GM19239 (cell line): Measurements from ENCODE around the gene IQGAP1.

Source experiments
- DNase-seq: peaks from one replicate; pipeline ENCODE4 v3.0.0; 2011; ENCODE audit warnings: low spot score; ENCODE audit not compliant: insufficient read length
- FAIRE-seq: peaks from 2 replicates; lab custom pipeline; 2011; peaks lifted over from hg19 to GRCh38; lab: Jason Lieb, UNC

Gene IQGAP1

DNA sequence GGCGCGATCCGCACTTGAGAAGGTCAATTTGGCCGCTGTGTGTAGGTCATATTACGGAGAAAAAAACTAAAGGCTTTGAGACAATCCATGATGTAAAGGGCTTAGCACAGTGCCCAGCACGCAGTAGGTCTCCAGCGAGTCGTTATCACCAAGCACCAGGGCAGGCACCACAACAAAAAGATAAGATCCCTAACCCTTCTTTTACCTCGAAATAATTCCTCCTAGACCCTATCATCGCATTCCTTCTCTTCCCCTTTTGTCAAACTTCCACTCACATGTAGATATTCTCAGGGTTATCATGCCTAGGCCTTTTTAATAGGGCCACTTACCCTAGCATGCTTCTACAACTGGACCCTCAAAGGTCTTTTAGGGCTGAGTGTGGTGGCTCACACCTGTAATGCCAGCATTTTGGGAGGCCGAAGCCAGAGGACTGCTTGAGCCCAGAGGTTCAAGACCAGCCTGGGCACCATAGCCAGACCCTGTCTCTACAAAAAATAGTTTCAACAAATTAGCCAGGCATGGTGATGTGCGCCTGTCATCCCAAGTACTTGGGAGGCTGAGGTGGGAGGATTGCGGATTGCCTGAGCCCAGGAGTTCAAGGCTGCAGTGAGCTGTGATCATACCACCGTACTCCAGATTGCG is 22.5 kb upstream of the IQGAP1 start:
- DNase-seq = no peak
- no peak for FAIRE-seq

DNA sequence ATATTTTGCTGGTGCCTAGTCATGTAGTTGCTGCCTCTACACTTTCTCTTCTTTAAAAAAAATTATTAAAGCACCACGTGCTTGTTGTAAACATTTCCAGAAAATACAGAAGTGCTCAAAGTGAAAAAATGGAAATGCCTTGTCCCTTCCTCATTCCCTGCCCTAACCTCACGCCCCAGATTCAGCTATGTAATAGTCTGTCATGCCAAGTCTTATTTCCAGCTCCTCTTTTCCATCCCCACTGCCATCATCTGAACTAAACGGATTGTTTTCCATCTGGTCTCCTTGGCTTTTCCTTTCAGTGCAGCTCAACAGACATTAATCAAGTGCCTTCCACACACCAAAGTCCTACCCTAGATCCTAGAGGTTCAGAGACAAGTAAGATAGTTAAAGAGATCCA is 20.5 kb upstream of the IQGAP1 start:
- FAIRE-seq = no peak
- no peak for DNase-seq

DNA sequence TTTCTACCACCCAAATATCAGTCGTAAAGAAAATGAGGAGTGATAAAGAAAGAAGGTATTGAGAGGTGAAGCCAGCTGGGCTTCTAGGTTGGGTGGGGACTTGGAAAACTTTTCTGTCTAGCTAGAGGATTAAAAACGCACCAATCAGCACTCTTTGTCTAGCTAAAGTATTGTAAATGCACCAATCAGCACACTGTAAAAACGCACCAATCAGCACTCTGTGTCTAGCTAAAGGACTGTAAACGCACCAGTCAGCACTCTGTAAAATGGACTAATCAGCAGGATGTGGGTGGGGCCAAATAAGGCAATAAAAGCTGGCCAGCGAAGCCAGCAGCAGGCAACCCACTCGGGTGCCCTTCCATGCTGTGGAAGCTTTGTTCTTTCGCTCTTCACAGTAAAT is 13.0 kb upstream of the IQGAP1 start:
- FAIRE-seq = no peak

DNA sequence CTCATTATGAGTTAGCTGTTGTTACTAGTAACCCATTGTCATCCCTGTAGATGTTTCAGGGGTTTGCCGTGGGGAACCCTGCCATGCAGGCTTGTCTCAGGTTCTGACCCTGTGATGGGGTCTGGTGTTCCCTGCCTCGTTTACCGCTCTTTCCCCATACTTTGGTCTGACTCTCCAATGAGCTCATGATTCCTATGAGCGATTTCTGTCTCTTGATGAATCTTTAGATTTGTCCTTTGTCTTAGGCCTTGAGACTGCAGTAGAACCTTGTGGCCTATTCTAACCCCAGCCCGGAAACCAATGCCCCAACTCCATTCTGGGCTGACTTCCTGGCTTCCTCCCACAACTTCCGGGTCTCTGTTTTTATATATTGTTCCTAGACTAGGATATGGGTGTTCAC is 11.3 kb upstream of the IQGAP1 start:
- FAIRE-seq = no peak

More for the DNA sequence above, 13.0 kb upstream of the IQGAP1 start:
- DNase-seq = no peak

DNA sequence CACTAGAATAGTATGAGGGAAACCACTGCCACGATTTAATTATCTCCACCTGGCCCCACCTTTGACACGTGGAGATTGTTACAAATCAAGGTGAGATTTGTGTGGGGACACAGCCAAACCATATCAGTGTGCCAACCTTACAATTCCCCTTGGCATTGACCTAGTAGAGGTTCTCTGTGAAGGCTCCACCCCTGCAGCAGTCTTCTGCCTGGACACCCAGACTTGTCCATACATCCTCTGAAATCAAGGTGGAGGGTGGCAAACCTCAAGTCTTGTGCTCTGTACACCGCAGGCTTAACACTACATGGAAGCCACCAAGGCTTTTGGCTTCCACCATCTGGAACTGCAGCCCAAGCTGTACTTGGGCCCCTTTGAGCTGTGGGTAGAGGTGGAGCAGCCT is 8.8 kb upstream of the IQGAP1 start:
- no peak for FAIRE-seq
- DNase-seq = no peak

More for the DNA sequence above, 11.3 kb upstream of the IQGAP1 start:
- DNase-seq = no peak

DNA sequence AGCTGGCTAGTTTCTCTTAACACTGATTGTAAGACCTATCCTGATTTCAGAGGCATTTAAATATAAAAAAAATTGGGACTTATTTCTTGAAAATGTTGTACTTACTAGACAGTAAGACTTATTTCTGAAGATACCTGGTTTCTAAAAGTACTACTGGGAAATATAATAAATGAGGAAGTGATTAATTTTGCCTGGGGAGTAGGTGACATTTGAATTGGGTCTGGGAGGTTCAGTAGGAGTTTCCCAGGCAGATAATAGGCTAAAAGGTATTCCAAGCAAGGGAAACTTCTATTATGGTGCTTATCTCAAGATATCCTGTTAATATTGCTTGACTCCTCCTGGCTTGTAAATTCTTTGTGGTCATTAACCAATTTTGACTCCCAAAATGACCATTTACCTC is 6.5 kb upstream of the IQGAP1 start:
- FAIRE-seq (no peak), DNase-seq (no peak)

DNA sequence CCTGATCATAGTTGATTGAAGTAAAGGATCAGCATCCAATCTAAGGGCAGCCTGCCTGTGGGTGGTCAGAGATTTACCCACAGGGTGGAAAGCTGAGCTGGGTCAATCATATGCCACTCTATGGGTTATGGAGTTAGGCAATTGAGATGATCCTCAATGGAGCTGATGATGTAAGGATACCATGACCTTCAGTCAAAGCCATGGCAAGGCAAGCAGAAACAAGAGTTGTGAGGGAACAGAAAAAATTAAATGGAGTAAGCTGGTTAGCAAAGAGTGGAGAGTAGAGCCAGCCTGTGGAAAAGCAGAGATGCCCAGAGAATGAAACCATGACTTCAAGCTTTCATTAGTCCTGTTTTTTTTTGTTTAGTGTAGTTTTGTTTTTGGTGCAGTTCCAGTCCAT is 5.7 kb upstream of the IQGAP1 start:
- FAIRE-seq (no peak), DNase-seq (no peak)

DNA sequence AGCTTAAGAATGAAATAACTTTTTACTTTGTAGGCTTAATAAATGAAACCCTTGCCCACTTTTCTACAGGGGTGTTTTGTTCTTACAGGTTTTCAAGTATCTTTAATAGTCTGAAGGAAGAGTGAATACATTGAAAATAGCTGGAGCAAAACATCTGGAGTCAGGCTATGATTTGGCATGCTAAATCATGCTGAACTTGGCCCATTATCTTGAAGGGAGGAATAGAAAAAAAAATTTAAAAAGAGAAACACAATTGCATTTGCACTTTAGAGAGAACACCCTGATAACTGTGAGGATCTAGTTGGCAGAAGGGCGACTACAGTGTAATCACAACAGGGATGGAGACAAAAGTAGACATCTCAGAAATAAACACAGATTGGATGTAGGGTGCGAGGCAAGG is 1.8 kb upstream of the IQGAP1 start:
- FAIRE-seq (no peak), DNase-seq (no peak)

DNA sequence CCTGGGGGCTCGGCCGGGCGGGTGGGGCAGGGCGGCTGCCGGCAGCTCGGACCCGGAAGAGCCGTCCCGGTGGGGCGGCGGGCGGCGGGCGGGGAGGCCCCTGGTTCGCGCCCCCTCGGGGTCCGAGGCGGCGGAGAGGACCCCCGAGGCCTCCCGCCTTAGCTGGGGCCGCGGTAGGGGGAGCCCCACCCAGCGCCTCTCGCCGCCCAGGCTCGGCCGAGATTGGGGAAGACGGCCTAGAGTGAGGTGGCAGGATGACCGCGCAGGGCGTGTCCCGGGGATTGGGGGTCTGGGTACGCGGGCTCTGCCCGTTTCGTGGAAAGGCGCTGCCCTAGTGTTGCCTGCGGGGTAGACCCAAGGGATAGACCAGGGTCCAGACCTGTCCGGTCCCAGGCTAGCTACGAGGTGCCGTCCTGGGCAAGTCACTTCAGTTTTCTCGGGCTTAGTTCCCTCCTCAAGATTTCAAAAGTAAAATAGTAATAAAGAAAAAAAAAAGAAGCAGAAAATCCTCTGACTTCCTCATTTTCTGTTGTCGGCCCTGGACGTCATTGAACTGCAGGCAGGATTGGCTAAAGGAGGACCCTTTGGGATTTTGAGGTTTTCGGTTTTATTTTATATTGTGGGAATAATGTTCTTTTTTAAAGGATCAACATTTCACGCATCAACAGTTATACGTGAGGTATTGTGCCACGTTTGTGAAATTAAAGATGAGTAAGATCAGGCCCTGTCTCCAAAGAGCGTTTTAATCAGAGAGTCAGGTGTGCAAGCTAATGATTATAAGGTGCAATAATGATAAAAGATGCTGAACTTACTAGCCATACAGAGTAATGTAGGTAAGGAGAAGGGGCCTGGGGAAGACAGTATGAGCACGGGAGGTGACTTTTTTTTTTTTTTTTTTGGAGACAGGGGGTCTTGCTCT is 679 bp downstream of the IQGAP1 start:
- DNase-seq (no peak), FAIRE-seq (peak; percentile 45)

DNA sequence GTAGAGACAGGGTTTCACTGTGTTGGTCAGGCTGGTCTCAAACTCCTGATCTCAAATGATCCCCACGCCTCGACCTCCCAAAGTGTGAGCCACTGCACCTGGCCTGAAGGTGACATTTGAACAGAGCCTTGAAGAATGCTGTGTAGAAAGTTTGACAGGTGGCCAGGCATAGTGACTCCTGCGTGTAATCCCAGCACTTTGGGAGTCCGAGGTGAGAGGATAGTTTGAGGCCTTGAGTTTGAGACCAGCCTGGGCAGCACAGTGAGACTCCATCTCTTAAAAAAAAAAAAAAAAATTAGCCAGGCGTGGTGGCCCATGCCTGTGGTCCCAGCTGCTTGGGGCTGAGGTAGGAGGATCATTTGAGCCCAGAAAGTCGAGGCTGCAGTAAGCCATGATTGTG is 1.5 kb downstream of the IQGAP1 start:
- no peak for FAIRE-seq
- DNase-seq = no peak

DNA sequence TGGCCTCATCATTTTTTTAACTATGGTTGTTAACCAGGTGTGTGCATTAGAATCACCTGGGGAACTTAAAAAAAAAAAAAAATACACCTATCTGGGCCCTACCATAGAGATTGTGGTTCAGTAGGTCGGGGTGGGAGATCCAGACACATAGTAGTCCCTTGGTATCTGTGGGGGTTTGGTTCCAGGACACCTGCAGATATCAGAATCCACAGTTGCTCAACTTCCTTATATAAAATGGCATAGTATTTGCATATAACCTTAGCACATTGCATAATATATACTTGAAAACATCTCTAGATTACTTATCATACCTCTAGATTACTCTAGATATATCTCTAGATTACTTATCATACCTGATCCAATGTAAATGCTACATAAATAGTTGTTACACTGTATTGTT is 5.0 kb downstream of the IQGAP1 start:
- DNase-seq = no peak
- no peak for FAIRE-seq

DNA sequence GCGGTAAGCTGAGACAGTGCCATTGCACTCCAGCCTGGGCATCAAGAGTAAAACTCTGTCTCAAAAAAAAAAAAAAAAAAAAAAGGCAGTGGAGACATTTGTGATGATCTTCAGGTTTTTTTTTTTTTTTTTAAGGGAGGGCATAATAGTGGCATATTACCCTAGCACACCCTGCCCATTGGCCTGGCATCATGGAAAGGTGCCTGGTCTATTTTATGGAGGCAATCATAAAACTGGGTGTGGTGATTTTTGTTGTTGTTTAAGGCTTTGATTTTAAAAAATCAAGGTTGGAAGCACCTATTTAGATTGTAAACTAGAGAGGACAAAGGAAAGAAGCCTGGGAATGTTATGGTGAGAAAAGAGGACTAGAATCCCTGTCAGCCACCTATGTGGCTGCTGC is 6.0 kb downstream of the IQGAP1 start:
- FAIRE-seq = no peak

DNA sequence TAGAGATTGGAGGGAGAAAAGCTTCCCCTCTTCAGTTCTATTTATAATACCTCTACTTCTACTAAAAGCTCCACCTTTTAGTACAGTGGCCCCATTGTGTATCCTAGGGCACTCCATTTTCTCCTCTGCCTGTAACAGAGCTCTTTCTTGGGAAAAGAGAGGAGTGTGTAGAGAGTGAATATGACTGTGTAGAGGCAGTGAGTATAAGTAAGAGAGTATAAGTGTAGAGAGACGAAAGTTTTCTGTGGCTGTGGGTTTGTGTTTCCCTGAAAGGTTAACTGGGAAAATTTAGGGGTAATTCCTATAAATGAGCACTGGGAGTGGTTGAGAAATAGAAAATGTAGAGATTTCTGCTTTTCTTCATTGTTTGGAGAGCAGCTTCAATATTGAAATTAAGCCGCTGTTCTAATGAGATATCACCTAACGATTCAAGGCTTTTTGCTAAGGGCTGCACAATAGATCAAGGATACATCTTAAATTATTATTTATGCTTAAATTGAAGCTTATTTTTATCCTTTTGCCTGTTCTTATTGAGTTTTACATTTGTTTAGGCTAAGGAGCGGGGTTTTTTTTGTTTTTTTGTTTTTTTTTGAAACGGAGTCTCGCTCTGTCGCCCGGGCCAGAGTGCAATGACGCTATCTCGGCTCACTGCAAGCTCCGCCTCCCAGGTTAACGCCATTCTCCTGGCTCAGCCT is 6.9 kb downstream of the IQGAP1 start:
- no peak for FAIRE-seq
- DNase-seq = no peak

More for the DNA sequence above, 6.0 kb downstream of the IQGAP1 start:
- no peak for DNase-seq

DNA sequence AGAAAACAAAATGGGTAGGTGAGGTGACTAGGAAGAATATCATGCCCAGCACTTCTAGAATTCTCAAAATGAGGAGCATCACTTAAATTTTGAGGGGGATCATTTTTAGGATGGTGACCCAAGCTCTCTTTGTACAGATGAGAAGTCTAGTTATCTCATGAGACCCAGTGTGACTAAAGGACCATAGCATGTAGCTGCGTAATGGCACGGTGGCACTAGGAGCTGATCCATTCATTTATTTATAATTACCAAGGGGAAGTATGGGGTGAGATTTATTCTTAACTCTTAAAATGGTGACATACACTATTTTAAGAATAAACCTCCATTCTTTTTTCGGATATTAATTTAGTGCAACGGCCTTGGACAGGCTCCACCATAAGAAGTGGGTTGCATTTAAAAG is 8.3 kb downstream of the IQGAP1 start:
- FAIRE-seq = no peak

DNA sequence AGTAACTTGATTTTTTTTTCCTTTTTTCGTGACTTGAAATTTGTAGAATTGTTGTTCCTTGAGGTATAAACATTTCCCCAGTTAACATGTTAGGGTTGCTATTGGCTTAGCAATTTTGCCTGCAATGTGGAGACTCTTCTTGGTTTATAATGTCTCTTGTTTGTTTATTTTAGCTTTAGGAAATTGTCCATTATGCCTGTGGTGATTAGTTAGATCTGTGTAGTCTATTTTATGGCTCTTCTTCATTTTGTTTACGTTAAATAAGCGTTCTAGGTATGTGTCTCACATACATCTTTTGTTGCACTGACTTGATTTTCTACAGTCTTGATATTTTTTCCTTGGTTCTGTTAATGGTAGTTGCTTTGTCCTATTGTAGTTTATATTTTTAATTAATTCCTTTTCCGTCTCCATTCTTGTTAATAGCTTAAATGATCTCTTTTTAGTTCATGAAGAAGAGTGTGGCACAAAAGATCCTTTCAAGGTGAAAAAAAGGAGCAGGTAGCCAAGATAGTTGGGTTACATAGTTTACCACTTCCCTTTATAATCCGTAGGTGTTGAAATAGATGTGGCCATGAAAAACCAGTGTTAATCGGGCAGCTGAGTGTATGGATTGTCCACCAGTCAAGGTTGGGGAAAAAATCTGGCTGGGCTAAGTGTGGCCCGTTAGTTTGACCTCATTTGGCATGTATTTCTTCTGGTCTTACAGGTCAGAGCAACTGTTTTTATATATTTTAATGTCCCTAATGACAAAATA is 12.1 kb downstream of the IQGAP1 start:
- no peak for FAIRE-seq
- no peak for DNase-seq

More for the DNA sequence above, 8.3 kb downstream of the IQGAP1 start:
- no peak for DNase-seq

DNA sequence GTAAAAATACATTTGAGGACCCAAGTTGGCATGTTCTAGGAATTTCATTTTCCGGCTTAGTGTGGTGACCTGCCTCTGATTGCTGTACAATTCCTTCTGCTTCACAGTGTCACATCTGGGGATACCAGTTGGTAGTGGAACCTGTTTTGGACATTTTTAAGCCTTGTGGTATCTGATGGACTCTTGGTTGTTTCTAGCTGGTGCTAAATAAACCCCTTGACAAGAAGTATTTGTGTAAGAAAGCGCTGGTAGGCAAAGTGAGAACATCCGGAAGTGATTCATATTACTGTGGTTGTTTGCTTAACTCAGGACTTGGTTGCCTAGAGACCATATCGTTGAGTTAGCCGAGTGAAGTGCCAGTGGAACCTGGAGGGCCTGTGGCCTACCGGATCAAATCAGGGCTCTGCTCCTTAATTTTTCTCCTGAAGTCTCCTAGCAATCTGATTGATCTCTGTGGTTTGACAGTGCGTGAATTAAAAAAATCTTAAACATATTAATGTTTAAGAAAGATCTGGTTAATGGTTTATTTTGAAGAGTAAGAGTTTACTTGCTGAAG is 12.8 kb downstream of the IQGAP1 start:
- DNase-seq = peak; percentile 68
- FAIRE-seq = peak; percentile 94

DNA sequence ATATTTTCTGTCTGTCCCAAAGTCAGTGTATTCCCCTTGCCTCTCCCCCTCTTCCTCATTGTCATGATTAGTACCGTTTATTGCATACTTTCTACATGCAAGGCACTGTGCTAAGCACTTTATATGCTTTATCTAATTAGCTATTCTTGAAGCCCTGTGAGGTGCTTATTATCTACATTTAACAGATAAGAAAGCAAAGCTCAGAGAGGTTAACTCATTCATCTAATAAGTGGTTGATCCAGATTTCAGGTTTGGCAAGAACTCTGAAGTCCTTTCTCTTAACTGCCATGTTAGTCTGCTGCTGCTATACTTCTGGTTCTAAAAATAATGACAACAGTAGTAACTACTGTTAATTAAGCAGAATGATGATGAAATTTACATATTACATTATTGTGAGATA is 13.5 kb downstream of the IQGAP1 start:
- FAIRE-seq = no peak
- DNase-seq = no peak

DNA sequence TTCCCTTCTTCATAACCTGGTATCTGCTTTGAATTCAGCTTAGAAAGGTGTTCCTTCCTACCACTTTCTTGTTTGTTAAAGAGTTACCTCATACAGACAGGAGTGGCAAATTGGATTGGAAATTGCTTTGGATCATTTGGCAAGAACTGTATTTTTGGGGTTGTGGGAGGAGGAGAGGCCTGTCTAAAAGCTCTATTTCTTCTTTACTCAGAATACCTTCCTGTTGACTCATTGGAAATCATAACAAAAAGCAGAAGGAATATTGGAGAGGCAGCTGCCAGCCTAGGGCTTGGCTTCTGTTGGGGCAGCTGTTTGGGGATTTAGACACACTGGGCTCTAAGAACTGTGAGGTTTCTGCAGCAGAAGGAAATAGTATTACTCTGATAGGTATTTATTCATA is 14.2 kb downstream of the IQGAP1 start:
- DNase-seq (no peak), FAIRE-seq (no peak)

DNA sequence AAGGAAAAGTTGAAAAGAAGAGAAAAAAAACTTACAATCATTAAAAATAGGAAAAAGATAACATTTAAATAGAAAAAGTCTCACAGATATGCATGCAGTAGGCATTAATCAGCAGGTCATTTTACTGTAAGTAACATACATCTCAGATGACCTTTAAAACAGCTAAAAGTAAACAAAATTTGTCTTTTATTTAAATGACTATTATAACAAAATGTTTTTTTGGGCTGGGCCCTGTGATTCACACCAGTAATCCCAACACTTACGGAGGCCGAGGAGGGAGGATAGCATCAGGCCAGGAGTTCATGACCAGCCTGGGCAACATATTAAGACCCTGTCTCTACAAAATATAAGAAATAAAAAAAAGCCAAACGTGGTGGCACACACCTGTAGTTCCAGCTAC is 14.7 kb downstream of the IQGAP1 start:
- FAIRE-seq = no peak
- DNase-seq = no peak

DNA sequence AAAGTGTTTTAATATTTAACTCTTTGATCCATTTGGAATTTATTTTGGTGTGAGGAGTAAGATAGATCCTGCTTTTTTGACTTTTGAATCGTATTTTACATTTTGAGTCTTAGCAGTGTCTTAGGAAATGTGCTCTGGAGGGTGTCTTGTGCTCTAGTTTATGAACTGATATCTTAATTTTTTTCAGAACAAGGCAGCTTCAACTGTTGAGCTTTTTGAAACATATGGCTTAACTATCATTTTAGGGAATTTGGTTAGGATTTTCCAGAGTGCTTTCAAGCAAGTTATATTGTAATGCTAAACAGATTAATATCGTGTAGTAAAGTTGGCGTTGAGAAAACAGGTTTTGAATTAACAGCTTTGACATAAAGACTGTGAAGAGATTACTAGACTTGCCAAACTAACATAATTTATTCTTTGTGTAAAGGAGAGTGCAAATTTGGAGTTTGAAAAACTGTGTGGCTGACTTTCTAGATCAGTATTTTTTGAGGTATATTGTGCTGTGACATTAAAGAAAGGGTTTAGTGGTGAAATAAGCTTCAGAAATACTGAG is 17.1 kb downstream of the IQGAP1 start:
- DNase-seq (no peak), FAIRE-seq (no peak)
